OCI-LY1 (cell line): ENCODE results near the gene LAMTOR4.

ENCODE experiments used
- CTCF ChIP-seq: fragments of 200-600 bp; sonication (generic), shearing (Covaris generic); IDR thresholded peaks from 2 replicates; pipeline ENCODE4 v1.5.1; 2017; ENCODE audit warnings: mild to moderate bottlenecking, antibody characterized with exemption, low read length, moderate library complexity, mixed read lengths
- EZH2 ChIP-seq: fragments of 200-600 bp; sonication (generic), shearing (Covaris generic); IDR thresholded peaks from 2 replicates; pipeline ENCODE4 v1.8.0; 2017; ENCODE audit warnings: borderline replicate concordance, mixed run types, mild to moderate bottlenecking, antibody characterized with exemption, low read length, moderate library complexity, mixed read lengths

GRCh38 chr7:100167912-100168323, 19.2 kb downstream of the LAMTOR4 start:
- TF ChIP-seq CTCF, result no peak
- TF ChIP-seq EZH2, result no peak
